Panc1 (cell line): ENCODE measurements around the gene DAO.

Source experiments
- CTCF ChIP-seq: fragments of 450-650 bp; IDR thresholded peaks from 2 replicates; pipeline ENCODE4 v1.5.1; 2017; ENCODE audit warnings: mild to moderate bottlenecking
- POLR2AphosphoS5 ChIP-seq: IDR thresholded peaks from 2 replicates; pipeline ENCODE4 v1.6.1; 2012; ENCODE audit warnings: mild to moderate bottlenecking, low read depth, low read length, moderate library complexity
- REST ChIP-seq, 2 experiments: IDR thresholded peaks; 2 replicates each; pipeline ENCODE4 v1.6.1; 2011 to 2012; ENCODE audit warnings: low read depth in 2 of 2, control low read depth in 1 of 2, low read length in 1 of 2, mild to moderate bottlenecking in 1 of 2, moderate library complexity in 1 of 2; ENCODE audit not compliant: insufficient read depth in 1 of 2
- SIN3A ChIP-seq: IDR thresholded peaks from 2 replicates; pipeline ENCODE4 v1.6.1; 2012; ENCODE audit warnings: low read depth, mild to moderate bottlenecking, low read length, moderate library complexity, borderline replicate concordance; ENCODE audit not compliant: insufficient read depth
- TCF7L2 ChIP-seq: IDR thresholded peaks from 2 replicates; pipeline ENCODE4 v1.6.1; 2011; ENCODE audit warnings: mild to moderate bottlenecking, low read depth, low read length, inconsistent platforms

- TF ChIP-seq CTCF (no peak), TCF7L2 (no peak), POLR2AphosphoS5 (no peak), REST (IDR thresholded peaks at IDR 0.05; ENCODE audit: insufficient read depth in 1 of 2, low read depth in 2 of 2, low read length in 1 of 2) (no peak), SIN3A (no peak)
Observed at GRCh38 chr12:108947097-108947496, 67.2 kb downstream of the DAO start.
